Panc1 (cell line): ENCODE data around the gene SERP2.

ENCODE experiments used
- POLR2AphosphoS5 ChIP-seq: IDR thresholded peaks from 2 replicates; pipeline ENCODE4 v1.6.1; 2012; ENCODE audit warnings: mild to moderate bottlenecking, low read depth, low read length, moderate library complexity
- SIN3A ChIP-seq: IDR thresholded peaks from 2 replicates; pipeline ENCODE4 v1.6.1; 2012; ENCODE audit warnings: low read depth, mild to moderate bottlenecking, low read length, moderate library complexity, borderline replicate concordance; ENCODE audit not compliant: insufficient read depth
- TCF7L2 ChIP-seq: IDR thresholded peaks from 2 replicates; pipeline ENCODE4 v1.6.1; 2011; ENCODE audit warnings: mild to moderate bottlenecking, low read depth, low read length, inconsistent platforms
- TF ChIP-seq, protein P1 (sequence below): fragments of 450-650 bp; IDR thresholded peaks from 2 replicates; pipeline ENCODE4 v1.5.1; 2017; ENCODE audit warnings: mild to moderate bottlenecking

DNA sequence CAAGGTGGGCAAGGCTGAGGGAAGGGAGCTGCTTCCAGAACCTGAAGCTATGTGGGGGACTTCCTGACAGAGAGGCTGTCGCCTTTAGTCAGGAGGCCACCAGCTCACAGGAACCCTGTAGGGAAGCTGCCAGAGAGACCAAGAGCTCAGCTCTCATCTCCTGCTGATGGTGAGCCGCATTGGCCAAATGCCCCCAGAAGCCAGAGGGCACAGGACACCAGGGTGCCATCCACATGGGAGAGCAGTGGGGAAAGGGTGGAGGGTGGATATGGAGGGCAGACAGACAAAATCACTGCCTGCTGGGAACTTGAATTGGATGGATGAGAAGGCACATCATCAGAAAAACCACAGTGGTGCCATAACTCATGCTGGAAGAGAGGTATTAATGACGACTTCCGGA lies 36.0 kb downstream of the SERP2 start:
- TF ChIP-seq, protein P1, sequence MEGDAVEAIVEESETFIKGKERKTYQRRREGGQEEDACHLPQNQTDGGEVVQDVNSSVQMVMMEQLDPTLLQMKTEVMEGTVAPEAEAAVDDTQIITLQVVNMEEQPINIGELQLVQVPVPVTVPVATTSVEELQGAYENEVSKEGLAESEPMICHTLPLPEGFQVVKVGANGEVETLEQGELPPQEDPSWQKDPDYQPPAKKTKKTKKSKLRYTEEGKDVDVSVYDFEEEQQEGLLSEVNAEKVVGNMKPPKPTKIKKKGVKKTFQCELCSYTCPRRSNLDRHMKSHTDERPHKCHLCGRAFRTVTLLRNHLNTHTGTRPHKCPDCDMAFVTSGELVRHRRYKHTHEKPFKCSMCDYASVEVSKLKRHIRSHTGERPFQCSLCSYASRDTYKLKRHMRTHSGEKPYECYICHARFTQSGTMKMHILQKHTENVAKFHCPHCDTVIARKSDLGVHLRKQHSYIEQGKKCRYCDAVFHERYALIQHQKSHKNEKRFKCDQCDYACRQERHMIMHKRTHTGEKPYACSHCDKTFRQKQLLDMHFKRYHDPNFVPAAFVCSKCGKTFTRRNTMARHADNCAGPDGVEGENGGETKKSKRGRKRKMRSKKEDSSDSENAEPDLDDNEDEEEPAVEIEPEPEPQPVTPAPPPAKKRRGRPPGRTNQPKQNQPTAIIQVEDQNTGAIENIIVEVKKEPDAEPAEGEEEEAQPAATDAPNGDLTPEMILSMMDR: no peak
- TF ChIP-seq POLR2AphosphoS5 (no peak), SIN3A (no peak), TCF7L2 (no peak)
